COLO668 (cell line): Measurements from ENCODE around the gene PRPSAP1.
"Not testable (repeated sequence)": the region's sequence is repeated elsewhere in the genome, so short reads cannot be mapped to it uniquely, and the experiment has no call there.

Experiments used
- DNase-seq: peaks from one replicate; lab custom pipeline; 2025; ENCODE audit not compliant: unreplicated experiment; lab: John Stamatoyannopoulos, UW

PRPSAP1 gene

DNA sequence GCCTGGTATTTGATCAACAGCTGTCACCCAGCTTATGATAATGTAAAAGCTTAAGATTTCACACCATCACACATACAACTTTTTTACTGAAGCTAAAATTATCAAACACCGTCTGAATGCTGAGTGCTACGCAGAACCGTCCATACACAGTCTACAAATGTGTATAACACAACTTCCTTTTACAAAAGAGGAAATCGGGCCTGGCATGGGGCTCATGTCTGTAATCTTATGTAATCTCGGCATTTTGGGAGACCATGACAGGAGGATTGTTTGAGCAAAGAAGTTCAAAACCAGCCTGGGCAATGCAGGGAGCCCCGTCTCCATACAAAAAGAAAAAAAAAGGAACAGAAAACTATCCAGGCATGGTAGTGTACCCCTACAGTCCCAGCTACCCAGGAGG is 26.0 kb downstream of the PRPSAP1 start:
- no peak for DNase-seq

GRCh38 chr17:76326306-76326705 is 27.4 kb downstream of the PRPSAP1 start:
- no peak for DNase-seq

GRCh38 chr17:76318586-76318985 is 35.1 kb downstream of the PRPSAP1 start:
- no peak for DNase-seq

DNA sequence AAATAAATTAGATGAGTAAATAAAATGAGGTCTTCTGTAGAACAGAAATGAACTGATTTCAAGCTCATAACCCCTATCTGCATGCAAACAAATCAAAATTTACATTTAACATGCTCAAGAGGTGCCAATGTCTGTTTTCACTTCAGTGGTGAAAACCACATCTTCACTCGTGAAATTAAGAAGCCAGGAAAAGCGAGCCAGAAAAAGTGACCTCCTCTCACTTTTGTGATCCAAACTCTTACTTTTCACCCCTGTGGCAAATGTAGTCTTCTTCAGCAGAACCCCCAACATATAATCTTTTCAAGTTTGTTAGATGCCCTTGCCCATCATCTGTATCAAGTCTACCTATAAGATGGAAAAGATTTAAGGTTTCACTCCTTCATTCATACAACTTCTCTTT is 36.2 kb downstream of the PRPSAP1 start:
- no peak for DNase-seq

GRCh38 chr17:76314392-76315227 is 39.1 kb downstream of the PRPSAP1 start:
- no peak for DNase-seq

GRCh38 chr17:76312735-76313134 is 41.0 kb downstream of the PRPSAP1 start:
- no peak for DNase-seq

DNA sequence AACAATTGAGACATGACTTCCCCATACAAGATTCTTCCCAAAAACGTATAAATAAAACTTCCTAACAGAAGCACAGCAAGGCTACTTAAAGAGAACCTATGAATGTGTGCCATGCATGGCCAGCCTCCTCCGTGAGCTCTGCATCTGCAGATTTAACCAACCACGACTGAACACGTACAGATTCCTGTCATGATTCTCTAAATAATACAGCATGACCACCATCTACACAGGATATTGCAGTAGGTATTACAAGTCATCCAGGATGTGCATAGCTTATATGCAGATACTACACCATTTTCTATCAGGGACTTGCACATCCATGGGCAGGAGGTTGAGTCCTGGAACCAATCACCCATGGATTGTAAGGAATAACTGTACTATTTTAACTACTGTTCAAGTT is 44.3 kb downstream of the PRPSAP1 start:
- no peak for DNase-seq

- no peak for DNase-seq
Observed at GRCh38 chr17:76307966-76308338, 45.8 kb downstream of the PRPSAP1 start, which contains the start of gene QRICH2. Gene QRICH2 (minus strand): TSS chr17:76308276. CDS start chr17:76307998, 278 bp downstream.

DNA sequence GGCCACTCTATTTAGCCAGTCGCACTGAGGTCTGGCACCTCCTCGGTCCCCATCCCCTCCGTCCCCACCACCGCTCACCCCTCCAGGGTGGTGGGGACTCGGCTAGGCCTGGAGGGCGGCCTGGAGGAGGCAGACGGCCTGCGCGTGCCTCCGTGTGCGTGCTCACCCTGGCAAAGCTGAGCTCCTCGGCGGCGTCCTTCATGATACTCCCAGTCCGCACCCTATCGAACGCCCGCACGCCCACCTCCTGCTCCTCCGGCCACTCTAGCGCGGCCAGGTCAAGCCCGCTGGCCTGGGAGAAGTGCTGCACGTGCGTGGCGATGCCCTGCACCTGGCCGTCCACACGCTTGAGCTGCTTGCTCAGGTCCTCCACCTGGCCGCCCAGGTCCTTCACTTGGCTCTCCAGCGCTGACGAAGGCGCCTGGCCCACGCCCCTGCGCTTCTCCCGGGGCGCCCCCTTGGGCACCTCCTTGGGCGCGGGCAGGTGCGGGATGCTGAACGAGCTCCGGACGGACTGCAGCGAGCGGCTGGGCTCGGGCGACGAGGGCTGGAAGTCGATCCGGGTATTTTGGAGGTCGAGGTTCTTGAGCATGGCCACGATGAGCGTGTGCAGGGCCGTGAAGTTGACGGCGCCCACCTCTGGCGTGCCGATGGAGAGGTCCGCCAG is 46.3 kb downstream of the PRPSAP1 start:
- DNase-seq = no peak

GRCh38 chr17:76305135-76305454 is 48.6 kb downstream of the PRPSAP1 start:
- not testable (repeated sequence) for DNase-seq

DNA sequence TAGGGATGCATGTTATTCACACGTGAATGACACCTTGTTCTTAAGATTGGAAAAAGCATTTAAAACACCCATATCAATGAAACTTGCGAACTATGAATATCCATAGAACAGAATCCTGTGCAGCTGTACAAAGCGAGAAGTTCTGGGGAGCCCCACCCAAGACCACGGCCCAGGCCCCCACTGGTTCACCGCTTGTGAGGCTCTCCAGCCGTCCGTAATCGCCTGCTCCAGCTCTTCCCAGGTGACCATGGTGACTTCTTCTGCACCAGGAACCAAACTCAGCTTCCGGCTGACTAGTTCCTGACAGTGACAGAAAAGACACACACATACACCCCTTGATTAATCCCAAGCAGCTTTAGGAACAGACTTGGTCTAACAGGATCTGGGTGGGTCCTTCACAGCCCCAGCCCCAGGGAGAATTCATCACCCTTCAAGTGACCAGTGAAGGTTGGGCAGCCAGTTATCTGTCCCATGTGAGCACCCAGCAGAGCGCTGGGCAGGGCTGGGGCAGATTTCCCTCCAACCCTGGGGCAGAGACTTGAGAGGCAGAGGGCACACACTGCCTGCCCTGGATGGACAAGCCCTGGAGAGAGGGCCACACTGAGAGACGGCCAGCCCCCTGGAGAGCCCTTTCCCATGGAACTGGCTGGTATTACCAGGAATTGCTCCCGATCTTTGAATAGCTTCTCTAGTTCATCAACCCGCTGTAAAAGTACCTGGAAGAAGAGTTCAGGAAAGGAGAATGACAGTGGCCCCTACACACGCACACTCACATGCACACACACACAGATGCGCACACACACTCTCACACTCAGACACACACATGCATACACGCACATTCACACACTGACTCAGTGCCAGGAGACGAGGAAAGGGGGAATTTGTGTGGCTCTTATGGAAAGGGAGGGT is 49.2 kb downstream of the PRPSAP1 start:
- no peak for DNase-seq

GRCh38 chr17:76297436-76297835 is 56.3 kb downstream of the PRPSAP1 start:
- DNase-seq = no peak

GRCh38 chr17:76296889-76297288 is 56.8 kb downstream of the PRPSAP1 start:
- no peak for DNase-seq

GRCh38 chr17:76296186-76296585 is 57.5 kb downstream of the PRPSAP1 start:
- DNase-seq = no peak

GRCh38 chr17:76293106-76293505 is 60.6 kb downstream of the PRPSAP1 start:
- DNase-seq = no peak

DNA sequence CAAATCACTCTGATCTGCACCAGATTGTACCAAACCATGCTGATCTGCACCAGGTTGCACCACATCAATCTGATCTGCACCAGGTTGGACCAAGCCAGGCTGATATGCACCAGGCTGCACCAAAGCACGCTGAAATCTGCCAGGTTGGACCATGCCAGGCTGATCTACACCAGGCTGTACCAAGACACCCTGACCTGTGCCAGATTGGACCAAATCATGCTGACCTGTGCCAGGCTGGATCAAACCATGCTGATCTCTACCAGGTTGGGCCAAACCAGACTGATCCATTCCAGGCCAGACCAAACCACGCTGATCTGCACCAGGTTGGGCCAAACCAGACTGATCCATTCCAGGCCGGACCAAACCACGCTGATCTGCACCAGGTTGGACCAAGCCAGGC is 61.1 kb downstream of the PRPSAP1 start:
- DNase-seq = no peak

GRCh38 chr17:76281573-76282371 is 71.9 kb downstream of the PRPSAP1 start:
- DNase-seq = no peak

DNA sequence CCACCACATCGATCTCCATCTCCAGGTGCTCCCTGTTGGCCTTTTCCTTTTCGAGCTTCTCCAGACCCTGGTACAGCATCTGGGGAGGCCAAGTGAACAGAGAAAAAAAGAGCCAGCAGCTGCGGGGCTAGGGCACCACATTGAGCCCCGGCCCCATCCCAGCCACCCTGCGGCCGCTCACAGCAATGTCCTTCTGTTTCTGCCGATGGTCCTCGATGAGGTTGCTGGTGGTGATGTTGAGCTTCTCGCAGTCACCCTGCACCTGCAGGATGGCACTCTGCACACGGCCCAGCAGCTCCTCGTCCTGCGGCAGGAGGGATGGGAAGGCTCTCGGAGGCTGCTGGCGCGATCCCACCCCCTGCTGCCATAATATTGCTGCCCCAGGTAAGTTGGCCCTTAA is 73.1 kb downstream of the PRPSAP1 start:
- DNase-seq = no peak

GRCh38 chr17:76279742-76280287 is 73.9 kb downstream of the PRPSAP1 start:
- no peak for DNase-seq

DNA sequence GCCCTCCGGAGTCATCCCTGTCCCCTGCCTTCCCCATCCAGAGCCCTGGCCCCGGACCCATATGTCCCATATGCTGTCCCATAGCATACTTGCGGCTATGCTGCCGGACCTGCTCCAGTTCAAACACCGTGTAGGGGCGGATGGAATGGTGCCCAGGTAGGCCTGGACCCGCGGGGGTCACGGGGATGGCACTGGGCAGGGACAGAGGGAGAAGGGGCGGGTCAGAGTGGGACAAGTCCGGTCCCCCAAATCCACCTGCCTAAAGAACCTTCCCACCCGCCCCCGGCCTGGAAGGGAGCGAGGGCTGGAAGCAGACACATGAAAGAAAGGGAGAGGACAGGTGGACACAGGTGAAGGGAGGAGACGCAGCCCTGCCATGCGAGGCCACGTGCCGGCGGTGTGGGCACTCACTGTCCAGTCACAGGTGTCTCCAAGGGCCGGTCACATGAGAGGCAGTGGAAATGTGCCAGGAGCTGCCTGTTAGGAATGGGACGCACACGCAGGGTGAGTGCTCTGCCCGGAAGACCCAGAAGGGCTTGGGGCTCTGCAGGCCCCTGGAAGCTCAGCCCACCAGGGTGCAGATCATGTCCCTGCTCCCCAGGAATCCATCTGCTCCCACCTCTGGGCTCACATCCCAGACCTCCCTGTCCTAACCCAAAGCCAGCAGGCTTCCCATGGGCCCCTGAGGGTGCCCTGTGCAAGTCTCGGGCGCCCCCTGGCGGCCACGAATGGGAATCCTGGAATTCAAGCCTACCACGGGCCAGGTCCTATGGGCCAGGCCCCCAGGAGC is 74.6 kb downstream of the PRPSAP1 start:
- DNase-seq = peak; percentile 71
